Dermis microvascular lymphatic vessel endothelial cell (primary cell): Measurements from ENCODE around the gene LCE3A. TPM values are rescaled to one million over a fixed set of nuclear protein-coding genes. Genes with fewer than 3 reads are reported as not detected.
A peak's percentile ranks its signal among the peaks of the same experiment; 100 is the strongest.
"Not testable (repeated sequence)": the region's sequence is repeated elsewhere in the genome, so short reads cannot be mapped to it uniquely, and the experiment has no call there.

ENCODE experiments used
- DNase-seq, 2 donors: peaks; one replicate each; pipeline versions ENCODE4 v3.0.0 to v3.0.0-alpha.2; 2010; ENCODE audit warnings: low read depth in 2 of 2
- total RNA-seq: library from RNA; depleted of rRNA; stranded (reverse); fragments of >200 nt; gene quantifications from 2 replicates; pipeline ENCODE4 v1.2.1, GENCODE V29; 2014

LCE3A gene, protein sequence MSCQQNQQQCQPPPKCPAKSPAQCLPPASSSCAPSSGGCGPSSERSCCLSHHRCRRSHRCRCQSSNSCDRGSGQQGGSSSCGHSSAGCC
- total RNA-seq = not detected in 2 replicates

DNA sequence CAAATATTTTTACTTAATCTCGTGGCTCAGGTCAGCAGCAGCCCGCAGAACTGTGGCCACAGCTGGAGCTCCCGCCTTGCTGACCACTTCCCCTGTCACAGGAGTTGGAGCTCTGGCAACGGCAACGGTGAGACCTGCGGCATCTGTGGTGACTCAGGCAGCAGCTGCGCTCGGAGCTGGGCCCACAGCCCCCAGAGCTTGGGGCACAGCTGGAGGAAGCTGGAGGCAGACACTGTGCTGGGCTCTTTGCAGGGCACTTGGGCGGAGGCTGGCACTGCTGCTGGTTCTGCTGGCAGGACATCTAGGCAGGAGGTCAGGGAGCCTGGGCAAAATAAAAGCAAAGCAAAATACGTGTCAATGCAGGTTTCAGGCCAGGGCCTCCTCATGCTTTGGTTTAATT, at the start of gene LCE3A:
TSS of gene LCE3A (minus strand) at position 301 of the 400 bp plus-strand sequence. CDS start at position 301, 0 bp downstream.
- DNase-seq = no peak

DNA sequence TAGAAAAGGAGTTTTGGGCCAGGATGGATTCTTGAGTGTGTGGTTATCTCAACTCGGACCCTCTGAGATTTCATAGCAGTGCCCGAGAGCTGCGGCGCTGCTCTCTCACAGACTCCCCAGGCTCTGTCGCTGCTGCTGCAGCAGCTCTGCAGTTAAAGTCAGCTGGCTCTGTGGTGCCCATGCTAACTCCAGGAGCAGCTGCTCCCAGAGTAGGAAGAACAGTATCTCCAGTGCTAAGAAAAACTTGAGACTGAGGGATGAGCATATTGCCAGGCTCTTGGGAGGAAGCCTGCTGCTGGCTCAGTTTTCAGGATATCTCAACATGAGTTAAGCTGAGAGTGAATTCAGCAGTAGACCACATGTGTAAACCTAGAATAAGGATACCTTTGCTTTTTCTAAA, 44.7 kb upstream of the LCE3A start:
- DNase-seq = no peak

DNA sequence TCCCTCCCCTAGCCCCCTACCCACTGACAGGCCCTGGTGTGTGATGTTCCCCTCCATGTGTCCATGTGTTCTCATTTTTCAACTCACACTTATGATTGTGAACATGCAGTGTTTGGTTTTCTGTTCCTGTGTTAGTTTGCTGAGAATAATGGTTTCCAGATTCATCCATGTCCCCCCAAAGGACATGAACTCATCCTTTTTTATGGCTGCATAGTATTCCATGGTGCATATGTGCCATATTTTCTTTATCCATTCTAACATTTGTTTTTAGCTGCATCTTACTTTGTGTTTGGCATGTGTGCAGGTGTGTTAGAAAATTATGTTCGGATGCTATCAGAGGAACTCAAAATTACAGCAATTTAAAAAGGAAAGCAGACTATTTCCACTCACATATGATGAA, 43.3 kb upstream of the LCE3A start:
- not testable (repeated sequence) for DNase-seq

DNA sequence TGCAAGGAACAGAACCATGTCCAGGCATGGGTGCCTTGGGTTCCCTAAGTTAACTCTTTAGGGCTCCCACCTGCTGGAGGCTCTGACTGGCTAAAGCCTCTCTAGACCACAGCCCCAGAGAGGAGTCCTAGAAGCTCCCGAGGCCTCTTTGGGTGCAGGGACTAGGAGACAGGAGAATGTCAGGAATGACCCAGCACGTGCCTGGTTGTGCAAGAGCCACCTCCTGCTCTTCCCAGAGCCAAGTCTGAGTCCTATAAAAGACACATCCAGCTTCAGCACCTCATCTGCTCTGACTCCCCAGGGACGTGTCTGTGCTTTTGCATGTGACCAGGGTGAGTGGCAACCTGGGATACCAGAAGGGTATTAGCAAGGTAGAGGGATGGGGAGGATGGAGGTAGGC, 40.2 kb upstream of the LCE3A start, which contains the start of gene LCE2D:
TSS of gene LCE2D (plus strand) at position 283 of the 400 bp plus-strand sequence. CDS start 726 bp downstream, outside the sequence.
- DNase-seq = no peak

DNA sequence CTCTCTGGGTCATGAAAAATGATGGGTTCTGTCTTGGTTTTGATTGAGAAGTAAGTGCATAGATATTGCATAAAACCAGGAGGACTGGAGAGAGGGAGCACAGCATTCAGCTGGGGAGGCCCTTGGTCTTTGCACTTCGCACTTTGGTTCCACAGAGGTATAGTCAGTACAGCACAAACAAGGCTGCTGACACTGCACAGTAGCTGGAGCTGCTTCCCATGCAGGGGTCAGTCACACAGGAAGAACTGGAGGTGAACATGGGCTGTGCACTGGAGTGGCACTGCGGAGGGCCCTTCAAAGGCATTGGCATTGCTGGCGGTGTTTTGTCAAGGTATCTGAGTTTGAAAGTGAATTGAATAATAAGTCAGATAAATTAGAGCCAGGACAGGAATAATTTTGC, 35.7 kb upstream of the LCE3A start:
- no peak for DNase-seq

DNA sequence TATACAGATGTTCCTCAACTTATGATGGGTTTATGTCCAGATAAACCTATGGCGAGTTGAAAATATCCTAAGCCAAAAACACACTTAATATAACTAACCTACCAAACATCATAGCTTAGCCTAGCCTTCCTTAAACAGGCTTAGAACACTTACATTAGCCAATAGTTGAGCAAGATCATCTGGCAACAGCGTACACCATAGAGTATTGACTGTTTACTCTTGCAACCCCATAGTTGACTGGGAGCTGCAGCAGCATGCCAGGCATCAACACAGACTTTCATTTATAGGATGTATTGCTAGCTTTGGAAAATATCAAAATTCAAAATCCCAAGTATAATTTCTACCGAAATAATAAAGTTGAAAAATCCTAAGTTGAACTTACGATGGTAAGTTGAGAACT, 34.8 kb upstream of the LCE3A start:
- DNase-seq = no peak

DNA sequence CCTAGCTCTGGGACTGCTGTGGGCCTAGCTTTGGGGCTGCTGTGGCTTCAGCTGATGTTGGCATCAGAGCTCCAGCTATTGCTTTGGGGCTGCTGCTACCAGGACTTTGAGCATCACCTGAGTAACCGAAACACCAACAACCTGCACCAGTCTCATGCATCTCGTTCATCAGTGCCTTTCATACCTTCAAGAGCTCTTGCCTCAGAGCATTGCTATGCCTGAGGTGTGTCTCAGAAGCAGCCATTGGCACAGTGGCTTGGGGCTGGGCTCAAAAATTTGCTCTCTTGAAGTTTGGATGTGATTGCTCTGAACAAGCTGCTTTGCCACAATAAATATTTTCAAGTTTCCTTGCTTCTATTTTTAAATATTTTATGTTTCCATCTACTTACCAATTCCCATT, 33.6 kb upstream of the LCE3A start:
- DNase-seq = no peak

DNA sequence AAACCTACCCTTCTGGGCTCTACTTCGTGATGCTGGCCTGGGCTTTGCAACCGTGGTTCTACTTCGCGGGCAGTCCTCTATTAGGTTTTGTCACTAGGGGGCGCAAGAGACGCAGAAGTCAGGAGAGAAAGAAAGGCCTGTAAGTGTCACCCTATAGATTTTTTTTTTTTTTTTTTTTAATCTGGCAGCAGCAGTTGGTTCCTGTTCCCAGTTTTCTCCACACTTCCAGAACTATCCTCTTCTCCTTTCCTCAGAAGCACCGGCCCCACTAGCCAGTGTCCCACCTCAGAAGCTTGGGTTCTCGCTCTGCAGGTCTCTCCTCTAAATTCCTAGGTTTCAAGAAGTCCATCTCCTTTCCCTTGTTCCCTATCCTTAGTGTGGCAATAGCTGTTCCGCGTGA, 31.2 kb upstream of the LCE3A start:
- peak; percentile 7 to 58 for DNase-seq

DNA sequence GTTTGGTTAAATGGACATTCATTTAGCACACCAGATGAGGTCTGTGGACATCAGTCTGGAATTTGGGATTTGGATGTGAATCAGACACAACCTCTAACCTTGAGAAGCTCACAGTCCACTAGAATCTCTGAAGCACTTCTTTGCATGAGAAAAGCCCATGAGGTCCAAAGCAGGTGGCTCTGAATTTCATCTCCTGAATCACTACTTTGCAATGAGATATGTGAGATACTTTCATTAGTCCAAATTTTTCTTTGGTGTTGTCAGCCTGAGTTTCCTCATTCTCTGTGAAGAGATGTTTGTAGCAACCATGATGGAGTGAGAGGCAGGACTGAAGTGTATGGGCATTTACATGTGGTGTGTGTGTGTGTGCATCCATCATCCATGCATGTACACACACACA, 23.8 kb upstream of the LCE3A start:
- DNase-seq = no peak

DNA sequence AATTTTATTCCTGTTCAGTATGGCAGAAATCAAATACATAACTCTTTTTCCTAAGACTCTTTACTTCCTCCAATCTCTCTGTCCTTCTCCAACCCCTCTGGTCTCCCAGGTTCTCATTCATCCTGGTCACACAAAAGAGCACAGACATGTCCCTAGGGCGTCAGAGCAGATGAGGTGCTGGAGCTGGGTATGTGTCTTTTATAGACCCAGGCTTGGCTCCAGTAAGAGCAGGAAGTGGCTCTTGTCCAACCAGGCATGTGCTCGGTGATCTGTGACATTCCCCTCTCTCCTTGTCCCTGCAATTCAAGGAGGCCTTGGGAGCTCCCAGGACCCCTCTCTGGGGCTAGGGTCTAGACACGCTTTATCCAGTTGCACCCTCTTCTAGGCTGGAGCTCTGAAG, 22.2 kb upstream of the LCE3A start:
- DNase-seq = no peak

DNA sequence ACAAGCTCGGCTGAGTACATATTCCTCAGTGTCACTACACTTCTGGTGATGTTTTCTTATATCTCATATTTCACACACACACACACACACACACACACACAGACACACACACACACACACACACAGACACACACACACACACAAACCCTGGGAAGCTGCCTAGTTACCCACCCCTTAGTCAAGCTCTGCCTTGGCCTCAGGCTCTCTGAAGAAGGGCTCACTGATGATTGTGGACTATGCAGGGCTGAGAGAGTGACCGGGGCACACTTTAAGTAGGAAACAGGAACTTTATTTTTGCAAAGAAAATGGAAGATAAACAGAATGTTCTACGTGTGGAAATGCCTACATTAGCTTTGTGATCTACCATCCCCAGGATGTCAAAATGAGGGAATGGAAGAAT, 21.0 kb upstream of the LCE3A start:
- no peak for DNase-seq

DNA sequence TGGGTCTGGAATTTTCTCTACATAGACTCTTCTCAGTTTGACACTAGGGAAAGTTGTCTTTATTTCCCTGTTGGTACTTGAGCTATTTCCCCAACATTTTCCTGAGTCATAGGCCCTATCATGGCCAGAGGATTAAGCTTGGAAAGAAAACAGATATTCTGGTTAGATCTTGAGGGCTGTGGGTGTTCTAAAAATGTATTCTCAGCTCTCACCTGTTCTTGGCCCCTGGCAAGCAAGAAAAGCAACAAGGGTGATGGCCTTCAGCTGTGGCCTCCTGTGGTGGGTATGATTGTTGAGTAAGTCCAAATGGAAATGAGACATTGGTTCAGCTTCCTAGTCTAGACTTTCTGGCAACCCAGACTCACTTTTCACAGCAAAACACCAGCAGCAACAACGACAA, 17.4 kb upstream of the LCE3A start:
- DNase-seq = no peak

DNA sequence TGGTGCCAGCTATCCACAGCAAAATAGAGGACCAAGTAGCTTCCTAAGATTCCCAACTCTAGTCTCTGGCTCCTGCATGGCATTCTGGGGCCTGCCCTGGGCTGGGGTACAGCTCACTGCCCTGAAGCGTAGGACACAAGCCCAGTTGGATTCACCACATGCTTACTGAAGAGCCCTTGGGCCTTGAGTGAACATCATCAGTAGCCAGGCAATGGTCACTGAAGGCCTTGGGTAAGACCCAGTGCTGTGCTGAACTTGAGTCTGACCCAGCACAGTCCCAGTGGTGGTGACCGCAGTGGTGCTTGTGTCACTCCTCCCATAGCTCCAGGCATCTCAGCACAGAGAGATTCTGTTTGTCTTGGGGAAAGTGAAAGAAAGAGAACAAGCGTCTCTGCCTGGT, 7.7 kb upstream of the LCE3A start:
- DNase-seq = no peak

DNA sequence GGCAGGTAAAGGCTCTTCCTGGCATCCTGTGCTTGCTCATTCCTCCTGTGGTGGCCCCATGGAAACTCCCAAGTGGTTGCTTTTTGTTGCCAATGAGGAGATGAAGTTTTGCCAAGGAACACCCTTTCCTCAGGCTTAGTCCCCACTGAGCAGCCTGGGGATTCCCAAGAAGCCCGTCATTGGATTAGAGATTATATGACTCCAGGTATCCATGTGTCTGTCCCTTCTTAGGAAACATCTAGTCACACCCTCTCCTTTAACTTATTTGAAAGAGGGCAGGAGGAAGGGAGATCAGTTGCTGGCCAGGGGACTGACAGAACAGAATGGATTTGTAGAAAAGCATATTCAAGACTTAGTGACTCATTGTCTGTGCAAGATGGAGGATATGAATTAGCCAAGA, 3.8 kb upstream of the LCE3A start:
- no peak for DNase-seq

DNA sequence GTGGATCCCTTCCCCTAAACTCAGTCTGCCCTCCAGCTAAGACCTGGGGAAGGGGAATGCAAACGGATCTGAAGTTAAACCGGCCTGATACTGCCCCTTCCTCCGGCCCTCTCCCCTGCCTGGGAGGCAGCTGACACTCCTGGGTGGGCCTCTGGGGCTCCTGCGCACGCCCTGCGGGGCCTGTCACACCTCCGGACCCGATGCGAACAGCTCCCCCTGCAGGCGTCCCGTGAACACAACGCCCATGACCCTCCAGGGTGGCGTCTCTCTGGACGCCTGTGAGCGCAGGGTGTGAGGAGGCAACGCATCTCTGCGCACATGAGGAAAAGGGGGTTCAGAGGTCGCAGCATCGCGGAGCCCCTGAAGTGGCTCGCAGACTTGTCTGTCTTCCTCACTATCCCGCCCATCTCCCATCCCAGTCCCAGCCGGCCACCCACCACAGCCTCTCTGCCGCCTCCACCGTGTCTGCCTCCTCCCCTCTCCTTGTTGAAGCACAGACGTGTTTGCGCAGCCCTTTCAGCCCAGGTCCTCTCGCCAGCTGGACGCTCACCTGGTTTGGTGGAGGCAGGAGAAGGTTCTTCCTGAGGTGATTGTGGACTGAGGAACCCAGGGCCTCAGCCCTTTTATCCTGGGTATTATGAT, 421 bp upstream of the LCE3A start:
- no peak for DNase-seq

DNA sequence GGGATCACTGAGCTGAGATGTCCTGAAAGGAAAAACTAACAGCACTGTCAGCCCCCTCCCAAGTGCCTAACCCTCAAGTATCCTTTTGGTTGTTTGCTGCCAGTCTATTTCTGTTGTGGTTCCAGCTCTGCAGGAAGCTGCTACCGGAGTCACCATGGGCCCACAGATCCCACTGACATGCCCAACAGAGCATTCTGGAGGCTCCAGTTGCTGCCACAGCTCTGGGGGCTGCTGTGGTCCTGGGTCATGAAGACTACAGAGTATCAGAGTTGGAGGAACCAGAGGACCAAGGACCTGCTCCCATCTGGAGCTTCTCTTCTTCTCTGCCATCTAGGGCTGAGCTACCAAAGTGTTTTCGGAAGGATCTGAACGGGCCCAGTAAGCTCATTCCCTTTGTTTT, 910 bp downstream of the LCE3A start:
- no peak for DNase-seq

DNA sequence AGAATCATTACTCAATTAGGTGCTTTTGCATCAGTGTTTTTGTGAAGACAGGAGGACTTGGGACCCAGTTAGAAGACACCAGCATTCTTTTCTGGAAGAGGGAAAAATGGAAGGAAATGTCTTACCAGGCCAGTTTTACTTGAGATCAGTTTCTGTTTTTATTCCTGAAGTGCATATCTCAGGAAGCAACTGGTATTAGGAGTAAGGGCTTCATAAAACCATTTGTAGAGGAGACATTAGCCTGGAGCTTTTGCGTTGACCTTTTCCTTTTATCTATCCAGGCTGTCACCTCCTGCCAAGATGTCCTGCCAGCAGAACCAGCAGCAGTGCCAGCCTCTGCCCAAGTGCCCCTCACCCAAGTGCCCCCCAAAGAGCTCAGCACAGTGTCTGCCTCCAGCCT, 9.4 kb downstream of the LCE3A start, which contains the start of gene LCE3B:
TSS of gene LCE3B (plus strand) at position 301 of the 400 bp plus-strand sequence. CDS start at position 301, 0 bp downstream.
- DNase-seq = no peak

DNA sequence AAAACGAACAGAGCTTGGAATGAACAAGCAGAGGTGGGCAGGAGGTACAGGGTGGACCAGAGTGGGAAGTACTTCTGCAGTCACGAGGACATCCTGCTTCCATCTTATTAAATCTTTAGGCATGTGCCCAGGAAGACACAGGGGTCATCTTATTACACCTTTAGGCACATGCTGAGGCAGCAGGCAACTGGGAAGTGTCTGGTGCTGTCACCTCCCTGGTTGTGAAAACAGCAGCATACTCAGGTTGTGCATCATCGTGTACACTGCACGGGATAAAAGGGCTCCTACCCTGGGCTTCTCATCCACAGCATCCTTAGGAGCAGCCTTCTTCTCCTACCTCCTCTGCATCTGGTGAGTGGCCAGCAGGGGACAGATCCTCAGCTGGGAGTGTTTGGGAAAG, 23.0 kb downstream of the LCE3A start, which contains the start of gene LCE3C:
TSS of gene LCE3C (plus strand) at position 301 of the 400 bp plus-strand sequence. CDS start 498 bp downstream, outside the sequence.
- DNase-seq = no peak

DNA sequence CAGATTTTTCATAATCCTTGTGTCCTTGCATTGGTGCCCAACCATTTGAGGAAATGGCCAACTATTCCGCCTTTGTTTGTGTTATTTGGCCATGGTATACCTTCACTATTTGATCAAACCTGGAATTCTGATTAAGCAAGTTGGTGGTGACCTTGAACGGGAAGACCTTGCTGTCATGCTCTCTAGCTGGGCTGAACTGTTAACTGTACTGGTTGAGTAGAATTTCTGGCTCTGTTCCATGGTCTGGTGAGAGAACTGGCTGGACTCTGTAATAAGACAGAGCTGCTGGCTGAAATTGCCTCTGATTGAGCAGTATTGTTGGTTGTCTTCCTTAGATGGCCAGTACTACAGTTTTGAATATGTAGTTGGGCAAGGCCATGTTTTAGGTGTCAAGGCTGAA, 25.9 kb downstream of the LCE3A start:
- DNase-seq = no peak

DNA sequence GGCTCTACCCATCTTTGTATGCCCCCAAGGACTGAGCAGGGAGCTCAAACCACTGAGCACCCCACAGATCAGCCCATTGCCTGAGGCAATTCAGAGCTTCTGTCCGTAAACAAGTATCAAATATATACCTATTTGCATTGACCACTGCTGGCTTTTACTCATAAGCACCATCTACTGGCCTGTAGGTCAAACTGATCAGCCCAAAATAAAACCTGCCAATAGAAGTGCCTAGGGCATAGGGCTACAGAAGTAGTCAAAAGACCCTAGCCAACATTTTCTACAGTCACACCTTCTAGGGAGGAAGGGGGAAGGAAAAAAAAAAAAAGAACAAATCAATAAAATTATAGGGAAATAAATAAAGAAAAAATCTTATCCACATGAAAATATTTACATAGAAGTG, 37.3 kb downstream of the LCE3A start:
- no peak for DNase-seq

DNA sequence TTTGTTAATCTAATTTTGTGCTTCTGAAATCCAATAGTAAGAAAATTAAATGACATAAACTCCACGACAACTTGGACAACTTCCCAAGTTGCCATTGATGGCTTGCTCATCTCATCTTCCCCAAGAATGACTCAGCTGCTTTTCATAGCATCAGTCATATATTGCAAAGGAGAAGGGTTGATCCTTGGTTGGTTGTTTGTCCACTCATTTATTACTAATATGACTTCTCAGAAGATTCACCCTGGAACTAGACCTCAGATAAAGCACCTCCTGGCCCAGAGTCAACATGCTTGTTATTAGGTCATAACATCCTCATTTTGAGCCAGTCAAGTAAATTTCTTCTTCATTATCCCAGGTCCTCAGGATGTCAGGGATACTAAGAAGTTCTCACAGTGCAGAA, 40.3 kb downstream of the LCE3A start:
- DNase-seq = no peak

DNA sequence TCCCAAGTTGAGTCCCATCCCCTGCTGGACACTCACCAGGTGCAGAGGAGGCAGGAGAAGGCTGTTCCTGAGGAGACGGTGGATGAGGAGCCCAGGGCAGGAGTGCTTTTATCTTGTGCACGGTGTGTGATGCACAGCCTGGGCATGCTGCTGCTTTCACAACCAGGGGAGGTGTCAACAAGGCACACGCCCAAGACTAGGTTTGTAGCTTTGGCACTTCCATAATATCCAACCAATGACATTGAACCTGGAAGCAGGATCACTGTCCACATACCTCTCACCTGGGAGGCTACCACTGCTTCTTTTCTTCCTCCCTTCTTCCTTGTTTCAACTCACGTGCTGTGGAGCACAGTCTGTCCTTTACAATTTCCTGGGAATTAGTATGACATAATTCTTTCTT, 42.5 kb downstream of the LCE3A start, which contains the start of gene LCE3D:
TSS of gene LCE3D (minus strand) at position 84 of the 400 bp plus-strand sequence. CDS start 580 bp downstream, outside the sequence.
- no peak for DNase-seq

DNA sequence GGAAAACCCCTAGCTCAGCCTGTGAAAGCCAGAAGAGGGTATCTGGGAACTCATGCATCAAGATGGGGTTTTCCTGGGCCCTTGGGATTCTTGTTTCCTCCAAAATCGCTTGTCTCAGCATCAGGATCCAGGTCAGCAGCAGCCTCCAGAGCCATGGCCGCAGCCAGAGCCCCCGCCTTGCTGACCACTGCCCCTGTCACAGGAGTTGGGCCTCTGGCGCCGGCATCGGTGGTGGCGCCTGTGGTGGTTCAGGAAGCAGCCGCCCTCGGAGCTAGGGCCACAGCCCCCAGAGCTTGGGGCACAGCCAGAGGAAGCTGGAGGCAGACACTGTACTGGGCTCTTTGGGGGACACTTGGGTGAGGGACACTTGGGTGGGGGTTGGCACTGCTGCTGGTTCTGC, 43.4 kb downstream of the LCE3A start:
- not testable (repeated sequence) for DNase-seq
